HFFc6 (cell line): ENCODE data around the gene MCTP2. TPM values are rescaled to one million over a fixed set of nuclear protein-coding genes. Genes with fewer than 3 reads are reported as not detected.

Experiments
- DNase-seq: peaks from one replicate; pipeline ENCODE4 v3.0.0-alpha.2; 2018
- H3K27ac Mint-ChIP-seq: 2 replicates; pipeline ENCODE4 v1.8.0; 2020; ENCODE audit warnings: mild to moderate bottlenecking, mixed read lengths
- H3K27me3 Mint-ChIP-seq: 2 replicates; pipeline ENCODE4 v1.8.0; 2021; ENCODE audit warnings: mild to moderate bottlenecking, moderate library complexity, mixed read lengths; ENCODE audit not compliant: insufficient read depth
- H3K36me3 Mint-ChIP-seq: 2 replicates; pipeline ENCODE4 v1.8.0; 2021; ENCODE audit warnings: low read depth, mixed read lengths
- H3K4me1 Mint-ChIP-seq: 2 replicates; pipeline ENCODE4 v1.8.0; 2020; ENCODE audit warnings: low read depth, mixed read lengths
- H3K4me3 Mint-ChIP-seq: 2 replicates; pipeline ENCODE4 v1.8.0; 2020; ENCODE audit warnings: mild to moderate bottlenecking, moderate library complexity, mixed read lengths
- H3K9me3 Mint-ChIP-seq: 2 replicates; pipeline ENCODE4 v1.8.0; 2020; ENCODE audit warnings: mild to moderate bottlenecking, mixed read lengths
- CTCF ChIP-seq: fragments of 200-600 bp; sonication (generic); IDR thresholded peaks from 2 replicates; pipeline ENCODE4 v1.5.0; 2021; ENCODE audit warnings: antibody characterized with exemption, mild to moderate bottlenecking
- total RNA-seq, 6 experiments: library from RNA; stranded (reverse); fragmentation: NEBNext Ultra II Directional; extraction: Animal tissue kit (Norgen Biotek cat#: 25700); gene quantifications; 2 replicates in 1 of 6; 3 replicates in 5 of 6; pipeline ENCODE4 v1.2.3, GENCODE V29; 2021

Gene MCTP2
- total RNA-seq, 6 experiments from 2014 or later, result 0.63 to 4.4 (median 1.0) TPM

- Mint-ChIP-seq H3K27me3 (no peaks in the 10 kb centered on the region), H3K27ac (no peak overlapping the region), H3K36me3 (no peaks in the 10 kb centered on the region), H3K4me1 (peaks cover 15% of the 10 kb centered on the region; the same call in 1 of the 2 replicates), H3K4me3 (peak overlapping the region; percentile 18; the same call in 1 of the 2 replicates), H3K9me3 (0 out of 2 replicates have a peak, but pooled peaks cover under 1% of the 10 kb centered on the region)
- TF ChIP-seq CTCF, result no peak
- peak; percentile 39 for DNase-seq
These were observed 104.3 kb downstream of the MCTP2 start for GRCh38 chr15:94335616-94336015.

- no peak for DNase-seq
- Mint-ChIP-seq H3K9me3 (peaks cover 5% of the 10 kb centered on the region; the same call in 1 of the 2 replicates), H3K27me3 (no peaks in the 10 kb centered on the region), H3K4me1 (peaks cover 15% of the 10 kb centered on the region; the same call in 1 of the 2 replicates), H3K27ac (no peak overlapping the region), H3K36me3 (no peaks in the 10 kb centered on the region), H3K4me3 (no peak overlapping the region)
- TF ChIP-seq CTCF, result no peak
These were observed 105.6 kb downstream of the MCTP2 start for GRCh38 chr15:94336817-94337467.

- H3K27me3 Mint-ChIP-seq, result no peaks in the 10 kb centered on the region
- TF ChIP-seq CTCF, result no peak
- no peaks in the 10 kb centered on the region for H3K36me3 Mint-ChIP-seq
- H3K4me3 Mint-ChIP-seq, result no peak overlapping the region
- no peak for DNase-seq
- no peak overlapping the region for H3K27ac Mint-ChIP-seq
- peaks cover 15% of the 10 kb centered on the region; the same call in 1 of the 2 replicates for H3K4me1 Mint-ChIP-seq
- peaks cover 5% of the 10 kb centered on the region; the same call in 1 of the 2 replicates for H3K9me3 Mint-ChIP-seq
These were observed 107.0 kb downstream of the MCTP2 start for GRCh38 chr15:94338243-94338846.

GRCh38 chr15:94346282-94346681 is 114.9 kb downstream of the MCTP2 start:
- Mint-ChIP-seq H3K27me3 (no peaks in the 10 kb centered on the region), H3K36me3 (no peaks in the 10 kb centered on the region), H3K4me1 (peaks cover 5% of the 10 kb centered on the region; the same call in 1 of the 2 replicates), H3K9me3 (peaks cover 13% of the 10 kb centered on the region), H3K4me3 (no peak overlapping the region), H3K27ac (peak overlapping the region; percentile 13; the same call in 1 of the 2 replicates)
- peak; percentile 21 for DNase-seq
- TF ChIP-seq CTCF, result peak; percentile 23; the same call in 1 of the 2 replicates

- DNase-seq, result no peak
- peaks cover 13% of the 10 kb centered on the region for H3K9me3 Mint-ChIP-seq
- no peak overlapping the region for H3K4me3 Mint-ChIP-seq
- no peaks in the 10 kb centered on the region for H3K27me3 Mint-ChIP-seq
- H3K27ac Mint-ChIP-seq, result no peak overlapping the region
- TF ChIP-seq CTCF, result no peak
- no peaks in the 10 kb centered on the region for H3K36me3 Mint-ChIP-seq
- peaks cover 5% of the 10 kb centered on the region; the same call in 1 of the 2 replicates for H3K4me1 Mint-ChIP-seq
These were observed 116.7 kb downstream of the MCTP2 start for GRCh38 chr15:94348084-94348483.
